Measurements from ENCODE around the gene SERPINB6.
"Not testable (repeated sequence)": the region's sequence is repeated elsewhere in the genome, so short reads cannot be mapped to it uniquely, and the experiment has no call there.

Gene SERPINB6

DNA sequence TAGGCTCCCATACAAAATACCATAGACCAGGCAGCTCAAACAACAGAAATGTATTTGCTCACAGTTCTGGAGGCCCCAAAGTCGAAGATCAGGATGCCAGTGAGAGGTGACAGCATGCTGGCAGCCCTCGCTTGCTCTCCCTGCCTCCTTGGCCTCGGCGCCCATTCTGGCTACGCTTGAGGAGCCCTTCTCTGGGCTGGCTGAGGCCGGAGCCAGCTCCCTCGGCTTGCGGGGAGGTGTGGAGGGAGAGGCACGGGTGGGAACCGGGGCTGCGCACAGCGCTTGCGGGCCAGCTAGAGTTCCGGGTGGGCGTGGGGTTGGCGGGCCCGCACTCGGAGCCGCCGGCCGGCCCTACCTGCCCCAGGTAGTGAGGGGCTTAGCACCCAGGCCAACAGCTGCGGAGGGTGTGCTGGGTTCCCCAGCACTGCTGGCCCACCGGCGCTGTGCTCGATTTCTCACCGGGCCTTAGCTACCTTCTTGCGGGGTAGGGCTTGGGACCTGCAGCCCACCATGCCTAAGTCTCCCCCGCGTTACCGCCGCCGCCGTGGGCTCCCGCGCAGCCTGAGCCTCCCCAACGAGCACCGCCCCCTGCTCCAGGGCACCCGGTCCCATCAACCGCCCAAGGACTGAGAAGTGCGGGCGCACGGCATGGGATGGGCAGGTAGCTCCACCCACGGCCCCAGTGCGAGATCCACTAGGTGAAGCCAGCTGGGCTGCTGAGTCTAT is 35.6 kb downstream of the SERPINB6 start:
- no peak for DNase-seq (ENCODE audit: extremely low spot score)
- TF ChIP-seq CTCF (IDR thresholded peaks at IDR 0.05; ENCODE audit: control extremely low read depth, extremely low read depth, low read depth, missing control alignments), result no peak
- CTCF ChIA-PET, result interaction anchor here (1.0 to 10.4 kb wide), 15 partner anchors 9 to 167 kb away, joined by 3 to 149 read pairs (median 4); no protein-coding TSS in a partner anchor
- POLR2A ChIA-PET, result interaction anchor here (1.4 to 1.8 kb wide), 2 partner anchors 32 to 128 kb away, joined by 4 to 14 read pairs; partner anchors contain the start of gene SERPINB9

- no peak for DNase-seq (ENCODE audit: extremely low spot score)
- ChIA-PET POLR2A (no interaction called here), CTCF (interaction anchor here (1.0 to 10.4 kb wide), 13 partner anchors 17 to 166 kb away, joined by 3 to 149 read pairs (median 5); no protein-coding TSS in a partner anchor)
- TF ChIP-seq CTCF (IDR thresholded peaks at IDR 0.05; ENCODE audit: control extremely low read depth, extremely low read depth, low read depth, missing control alignments), result no peak
Observed at GRCh38 chr6:2934057-2934456, 37.3 kb downstream of the SERPINB6 start.

DNA sequence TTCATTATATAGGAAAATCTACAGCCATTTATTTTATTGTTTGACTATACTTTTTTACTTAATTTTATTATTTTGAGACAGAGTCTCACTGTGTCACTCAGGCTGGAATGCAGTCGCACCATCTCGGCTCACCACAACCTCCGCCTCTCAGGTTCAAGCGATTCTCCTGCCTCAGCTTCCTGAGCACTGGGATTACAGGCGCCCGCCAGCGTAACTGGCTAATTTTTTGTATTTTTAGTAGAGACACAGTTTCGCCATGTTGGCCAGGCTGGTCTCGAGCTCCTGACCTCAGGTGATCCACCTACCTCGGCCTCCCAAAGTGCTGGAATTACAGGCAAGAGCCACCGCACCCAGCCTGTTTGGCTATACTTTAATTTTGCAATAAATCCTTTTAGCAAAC is 38.5 kb downstream of the SERPINB6 start:
- CTCF ChIA-PET, result interaction anchor here (0.6 to 10.4 kb wide), 28 partner anchors 7 to 175 kb away, joined by 3 to 149 read pairs (median 8); partner anchors contain the start of gene SERPINB1
- POLR2A ChIA-PET; DNase-seq (ENCODE audit: extremely low spot score): not testable (repeated sequence)

- peak; percentile 86 for DNase-seq (ENCODE audit: extremely low spot score)
- CTCF ChIA-PET, result interaction anchor here (0.6 to 10.4 kb wide), 43 partner anchors 8 to 194 kb away, joined by 3 to 149 read pairs (median 5); partner anchors contain the start of gene SERPINB1
- POLR2A ChIA-PET, result no interaction called here
- peak; percentile 96 for TF ChIP-seq CTCF (IDR thresholded peaks at IDR 0.05; ENCODE audit: control extremely low read depth, extremely low read depth, low read depth, missing control alignments)
Observed at GRCh38 chr6:2931970-2932748, 39.2 kb downstream of the SERPINB6 start.

GRCh38 chr6:2931055-2931454 is 40.3 kb downstream of the SERPINB6 start:
- no peak for DNase-seq (ENCODE audit: extremely low spot score)
- CTCF ChIA-PET, result interaction anchor here (0.6 to 10.4 kb wide), 29 partner anchors 9 to 193 kb away, joined by 3 to 149 read pairs (median 7); partner anchors contain the start of gene SERPINB1
- TF ChIP-seq CTCF (IDR thresholded peaks at IDR 0.05; ENCODE audit: control extremely low read depth, extremely low read depth, low read depth, missing control alignments), result no peak
- POLR2A ChIA-PET, result no interaction called here

GRCh38 chr6:2927931-2928330 is 43.4 kb downstream of the SERPINB6 start:
- POLR2A ChIA-PET; DNase-seq (ENCODE audit: extremely low spot score): not testable (repeated sequence)
- CTCF ChIA-PET, result interaction anchor here (1.2 to 10.4 kb wide), 4 partner anchors 16 to 137 kb away, joined by 3 to 149 read pairs (median 5); no protein-coding TSS in a partner anchor

- POLR2A ChIA-PET; DNase-seq (ENCODE audit: extremely low spot score): not testable (repeated sequence)
- CTCF ChIA-PET, result interaction anchor here (0.7 to 1.5 kb wide), 3 partner anchors 15 to 80 kb away, joined by 3 to 7 read pairs (median 5); no protein-coding TSS in a partner anchor
Observed at GRCh38 chr6:2925842-2926747, 45.3 kb downstream of the SERPINB6 start.
